Neural progenitor cell (in vitro differentiated cells): ENCODE data around the gene CTNNBL1.

Experiments used
- CTCF ChIP-seq: fragments of 200-600 bp; sonication (generic); IDR thresholded peaks from 2 replicates; pipeline ENCODE4 v1.5.1; 2017; ENCODE audit warnings: antibody characterized with exemption, mild to moderate bottlenecking
- EZH2phosphoT487 ChIP-seq: fragments of 200-600 bp; sonication (generic); IDR thresholded peaks from 2 replicates; pipeline ENCODE4 v1.6.1; 2017; ENCODE audit warnings: antibody characterized with exemption

DNA sequence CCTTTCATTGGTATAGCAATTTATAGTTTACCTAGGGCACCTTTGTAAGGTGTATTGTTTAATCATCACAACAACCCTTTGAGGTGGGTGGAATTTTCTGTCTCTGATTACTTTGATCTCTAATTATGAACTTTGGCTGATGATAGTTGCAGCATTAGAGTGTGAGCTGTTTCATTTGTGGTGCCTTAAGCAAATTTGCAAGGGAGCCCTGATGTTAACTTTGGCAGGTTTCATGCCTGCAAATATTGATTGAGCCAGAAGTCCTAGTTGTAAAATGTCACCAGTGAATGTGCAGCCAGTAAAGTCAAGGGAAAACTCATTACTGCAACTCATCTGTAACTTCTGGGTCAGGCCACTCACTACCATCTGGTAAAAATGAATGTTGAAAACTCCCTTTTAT is 29.8 kb downstream of the CTNNBL1 start:
- no peak for TF ChIP-seq CTCF
- no peak for TF ChIP-seq EZH2phosphoT487
